Endothelial cell of umbilical vein (primary cell): ENCODE measurements around the gene MKRN1. TPM values are rescaled to one million over a fixed set of nuclear protein-coding genes. Genes with fewer than 3 reads are reported as not detected.
"Not testable (repeated sequence)": the region's sequence is repeated elsewhere in the genome, so short reads cannot be mapped to it uniquely, and the experiment has no call there.

Source experiments
- BruUV-seq: library from RNA; stranded (reverse); fragments of 400-500 nt; replicated peaks from 2 replicates; lab custom pipeline; 2021; lab: Mats Ljungman, UMichigan
- CTCF ChIA-PET: fragments of 300-600, 350-600 bp; sonication (Branson Sonifier 250); formaldehyde crosslinking; loops from one replicate; lab custom pipeline; 2021; ENCODE audit warnings: antibody characterized with exemption, inconsistent platforms; lab: Charles Lee
- POLR2A ChIA-PET: fragments of 300-600, 350-600 bp; sonication (Branson Sonifier 250); formaldehyde crosslinking; loops from one replicate; lab custom pipeline; 2021; ENCODE audit warnings: antibody characterized with exemption, inconsistent platforms; lab: Charles Lee
- DNase-seq: peaks from one replicate; pipeline ENCODE4 v3.0.0-alpha.2; 2011; ENCODE audit warnings: low read depth, low spot score
- FAIRE-seq: peaks from 2 replicates; lab custom pipeline; 2011; peaks lifted over from hg19 to GRCh38; lab: Jason Lieb, UNC
- H2AFZ ChIP-seq: 2 replicates; pipeline ENCODE4 v1.6.0; 2012; ENCODE audit warnings: low read depth, low read length, control low read depth, inconsistent platforms
- H3K27ac ChIP-seq: 2 replicates; pipeline ENCODE4 v1.5.1; 2011; ENCODE audit warnings: low read depth, mild to moderate bottlenecking, control low read depth, low read length, moderate library complexity; ENCODE audit not compliant: insufficient read depth
- H3K27me3 ChIP-seq, 2 experiments: 2 replicates each; pipeline versions ENCODE4 v1.6.0 to v1.6.1; 2011; ENCODE audit warnings: low read length in 2 of 2, mixed read lengths in 1 of 2; ENCODE audit not compliant: control insufficient read depth in 2 of 2, insufficient read depth in 2 of 2
- H3K36me3 ChIP-seq, 2 experiments: 2 replicates in 1 of 2; 3 replicates in 1 of 2; pipeline ENCODE4 v1.5.1; 2011; ENCODE audit warnings: low read length in 2 of 2, mild to moderate bottlenecking in 1 of 2, moderate library complexity in 1 of 2; ENCODE audit not compliant: control insufficient read depth in 2 of 2, insufficient read depth in 2 of 2; ENCODE audit errors: extremely low read depth in 1 of 2
- H3K4me1 ChIP-seq: 3 replicates; pipeline ENCODE4 v1.5.1; 2011; ENCODE audit warnings: mild to moderate bottlenecking, low read length; ENCODE audit not compliant: control insufficient read depth, insufficient read depth; ENCODE audit errors: extremely low read depth
- H3K4me2 ChIP-seq: 2 replicates; pipeline ENCODE4 v1.6.1; 2011; ENCODE audit warnings: low read length, control low read depth, mixed read lengths; ENCODE audit not compliant: insufficient read depth
- H3K4me3 ChIP-seq, 3 experiments: fragments of 200-600 bp in 1 of 3; sonication (generic), shearing (Covaris generic) in 1 of 3; replicated peaks in 1 of 3; 2 replicates each; pipeline ENCODE4 v1.5.1; 2011 to 2016; ENCODE audit warnings: control low read depth in 3 of 3, low read length in 3 of 3, mild to moderate bottlenecking in 2 of 3, inconsistent platforms in 1 of 3, low read depth in 1 of 3, moderate library complexity in 1 of 3; ENCODE audit not compliant: insufficient read depth in 1 of 3
- H3K79me2 ChIP-seq: 2 replicates; pipeline ENCODE4 v1.6.0; 2012; ENCODE audit warnings: low read length, inconsistent platforms; ENCODE audit not compliant: control insufficient read depth, insufficient read depth
- H3K9ac ChIP-seq: replicated peaks from 2 replicates; pipeline ENCODE3; 2011; ENCODE audit warnings: low read length, control low read depth; ENCODE audit not compliant: insufficient read depth; ENCODE audit errors: extremely low read depth
- H3K9me1 ChIP-seq: replicated peaks from 3 replicates; pipeline ENCODE4 v1.6.0; 2011; ENCODE audit warnings: mild to moderate bottlenecking, low read length; ENCODE audit not compliant: control insufficient read depth, insufficient read depth; ENCODE audit errors: extremely low read depth
- H3K9me3 ChIP-seq: replicated peaks from 2 replicates; pipeline ENCODE4 v1.5.1; 2012; ENCODE audit warnings: low read length, inconsistent platforms; ENCODE audit not compliant: control insufficient read depth, insufficient read depth
- H4K20me1 ChIP-seq: replicated peaks from 2 replicates; pipeline ENCODE3; 2011; ENCODE audit warnings: mild to moderate bottlenecking, low read length; ENCODE audit not compliant: control insufficient read depth, insufficient read depth; ENCODE audit errors: extremely low read depth
- EZH2 ChIP-seq: IDR thresholded peaks from 2 replicates; pipeline ENCODE4 v1.6.1; 2012; ENCODE audit warnings: borderline replicate concordance, low read depth, mild to moderate bottlenecking, moderate library complexity, low read length, inconsistent platforms; ENCODE audit not compliant: severe bottlenecking
- FOS ChIP-seq: IDR thresholded peaks from 2 replicates; pipeline ENCODE4 v1.6.1; 2011; ENCODE audit warnings: mild to moderate bottlenecking, low read length, moderate library complexity, borderline replicate concordance; ENCODE audit not compliant: insufficient read depth
- GATA2 ChIP-seq: IDR thresholded peaks from 2 replicates; pipeline ENCODE4 v1.7.0; 2011; ENCODE audit warnings: low read depth, mild to moderate bottlenecking, moderate library complexity, mixed read lengths, low read length; ENCODE audit not compliant: insufficient read length, insufficient read depth
- JUN ChIP-seq: IDR thresholded peaks from 2 replicates; pipeline ENCODE4 v1.6.1; 2011; ENCODE audit warnings: borderline replicate concordance, low read depth; ENCODE audit not compliant: insufficient read length, insufficient read depth
- MYC ChIP-seq: IDR thresholded peaks from one replicate; pipeline ENCODE4 v1.6.1; 2011; ENCODE audit warnings: mild to moderate bottlenecking, low read depth, low read length
- POLR2A ChIP-seq: IDR thresholded peaks from 2 replicates; pipeline ENCODE4 v1.6.1; 2012; ENCODE audit warnings: low read depth, mild to moderate bottlenecking, control low read depth, low read length
- POLR2AphosphoS5 ChIP-seq: IDR thresholded peaks from 2 replicates; pipeline ENCODE4 v1.6.1; 2012; ENCODE audit warnings: low read depth, mild to moderate bottlenecking, control low read depth, low read length, moderate library complexity; ENCODE audit not compliant: insufficient read depth
- dilution Hi-C: fragments of 300-500 bp; cut with MboI; formaldehyde crosslinking; loops from one replicate; pipeline ENCODE4 v1.15.0; 2019; ENCODE audit warnings: low sequenced_read_pairs; ENCODE audit not compliant: extremely low pct_ligation_motif_present
- intact Hi-C: fragments of 100-400 bp; cut with micrococcal nuclease; formaldehyde crosslinking; loops from one replicate; pipeline ENCODE4 v1.10.0; 2022
- polyA plus RNA-seq, 4 experiments: library from polyadenylated mRNA; depleted of rRNA in 3 of 4; stranded (reverse) in 3 of 4; unstranded in 1 of 4; fragments of >200 nt; gene quantifications; 2 replicates each; pipeline versions ENCODE4 v1.2.1 to v1.2.3, GENCODE V29; 2011 to 2012; ENCODE audit warnings: missing spikeins in 1 of 4
- total RNA-seq: library from RNA; stranded (reverse); gene quantifications from 2 replicates; pipeline ENCODE4 v1.2.3, GENCODE V29; 2021
- TF ChIP-seq, protein P1 (sequence below): IDR thresholded peaks from 2 replicates; pipeline ENCODE4 v1.6.1; 2011; ENCODE audit not compliant: insufficient read depth, insufficient read length
- TF ChIP-seq, protein P2 (sequence below), 2 donors: IDR thresholded peaks; 1 replicate in 1 of 2; 2 replicates in 1 of 2; pipeline ENCODE4 v1.5.1; 2011; ENCODE audit warnings: low read length in 2 of 2, mild to moderate bottlenecking in 2 of 2, moderate library complexity in 2 of 2, control low read depth in 1 of 2, inconsistent platforms in 1 of 2, low read depth in 1 of 2; ENCODE audit not compliant: insufficient read depth in 1 of 2; ENCODE audit errors: extremely low read depth in 1 of 2

Gene MKRN1
- total and polyA plus RNA-seq, 2 donors (not counting 3 experiments of a cell fraction or from before 2014, with no cell fraction given), result 24.9 to 52.2 TPM

DNA sequence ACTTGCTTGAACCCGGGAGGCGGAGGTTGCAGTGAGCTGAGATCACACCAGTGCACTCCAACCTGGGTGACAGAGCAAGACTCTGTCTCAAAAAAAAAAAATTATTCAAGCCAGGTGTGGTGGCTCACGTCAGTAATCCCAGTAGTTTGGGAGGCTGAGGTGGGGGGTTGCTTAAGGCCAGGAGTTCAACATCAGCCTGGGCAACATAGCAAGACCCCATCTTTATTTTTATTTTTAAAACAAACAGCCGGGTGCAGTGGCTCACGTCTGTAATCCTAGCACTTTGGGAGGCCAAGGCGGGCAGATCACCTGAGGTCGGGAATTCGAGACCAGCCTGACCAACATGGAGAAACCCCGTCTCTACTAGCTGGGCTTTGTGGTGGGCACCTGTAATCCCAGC lies 63.5 kb downstream of the MKRN1 start:
- POLR2A ChIA-PET, H3K36me3 ChIP-seq, intact Hi-C loops, H3K9ac ChIP-seq, H2AFZ ChIP-seq, H3K4me1 ChIP-seq, H3K27ac ChIP-seq, H3K4me2 ChIP-seq, H3K4me3 ChIP-seq, FAIRE-seq, H3K9me3 ChIP-seq, CTCF ChIA-PET, DNase-seq, H3K9me1 ChIP-seq, dilution Hi-C loops, H4K20me1 ChIP-seq, BruUV-seq, H3K79me2 ChIP-seq, H3K27me3 ChIP-seq: not testable (repeated sequence)

DNA sequence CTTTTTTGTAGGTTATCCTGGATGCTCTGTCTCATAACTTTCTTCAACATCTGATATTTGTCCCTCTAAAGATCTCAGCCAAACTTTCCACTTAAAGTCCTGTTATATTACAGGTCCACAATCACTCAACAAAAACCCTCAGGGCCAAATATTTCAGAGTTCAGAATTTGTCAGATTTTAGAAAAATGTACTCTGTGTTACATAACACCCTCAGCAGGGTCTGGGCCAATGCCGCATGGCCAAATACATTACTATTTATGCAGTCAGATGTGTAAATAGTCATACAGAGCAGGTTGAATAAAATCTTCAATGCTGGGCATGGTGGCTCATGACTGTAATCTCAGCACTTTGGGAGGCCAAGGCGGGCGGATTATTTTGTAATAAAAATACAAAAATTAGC lies 63.9 kb downstream of the MKRN1 start:
- H3K4me1 ChIP-seq, result no peaks in the 10 kb centered on the region
- no peaks in the 10 kb centered on the region for H3K9me3 ChIP-seq
- ChIA-PET CTCF (no interaction called here), POLR2A (no interaction called here)
- no peak for FAIRE-seq
- no peak overlapping the region for H3K27ac ChIP-seq
- intact Hi-C loops (no loop called here), dilution Hi-C loops (no loop called here)
- no peak overlapping the region for H3K9ac ChIP-seq
- H3K36me3 ChIP-seq, result no peaks in the 10 kb centered on the region
- H3K79me2 ChIP-seq, result no peaks in the 10 kb centered on the region
- TF ChIP-seq GATA2, result no peak
- TF ChIP-seq JUN, result no peak
- no peak for TF ChIP-seq FOS
- TF ChIP-seq, protein P1, sequence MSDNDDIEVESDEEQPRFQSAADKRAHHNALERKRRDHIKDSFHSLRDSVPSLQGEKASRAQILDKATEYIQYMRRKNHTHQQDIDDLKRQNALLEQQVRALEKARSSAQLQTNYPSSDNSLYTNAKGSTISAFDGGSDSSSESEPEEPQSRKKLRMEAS, result no peak
- no peak for TF ChIP-seq POLR2A
- TF ChIP-seq, protein P2, sequence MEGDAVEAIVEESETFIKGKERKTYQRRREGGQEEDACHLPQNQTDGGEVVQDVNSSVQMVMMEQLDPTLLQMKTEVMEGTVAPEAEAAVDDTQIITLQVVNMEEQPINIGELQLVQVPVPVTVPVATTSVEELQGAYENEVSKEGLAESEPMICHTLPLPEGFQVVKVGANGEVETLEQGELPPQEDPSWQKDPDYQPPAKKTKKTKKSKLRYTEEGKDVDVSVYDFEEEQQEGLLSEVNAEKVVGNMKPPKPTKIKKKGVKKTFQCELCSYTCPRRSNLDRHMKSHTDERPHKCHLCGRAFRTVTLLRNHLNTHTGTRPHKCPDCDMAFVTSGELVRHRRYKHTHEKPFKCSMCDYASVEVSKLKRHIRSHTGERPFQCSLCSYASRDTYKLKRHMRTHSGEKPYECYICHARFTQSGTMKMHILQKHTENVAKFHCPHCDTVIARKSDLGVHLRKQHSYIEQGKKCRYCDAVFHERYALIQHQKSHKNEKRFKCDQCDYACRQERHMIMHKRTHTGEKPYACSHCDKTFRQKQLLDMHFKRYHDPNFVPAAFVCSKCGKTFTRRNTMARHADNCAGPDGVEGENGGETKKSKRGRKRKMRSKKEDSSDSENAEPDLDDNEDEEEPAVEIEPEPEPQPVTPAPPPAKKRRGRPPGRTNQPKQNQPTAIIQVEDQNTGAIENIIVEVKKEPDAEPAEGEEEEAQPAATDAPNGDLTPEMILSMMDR (IDR thresholded peaks at IDR 0.05; ENCODE audit: extremely low read depth in 1 of 2, insufficient read depth in 1 of 2, low read depth in 1 of 2, low read length in 2 of 2), result no peak
- no peak for TF ChIP-seq MYC
- TF ChIP-seq EZH2, result no peak
- TF ChIP-seq POLR2AphosphoS5, result no peak
- H2AFZ ChIP-seq, result no peak overlapping the region
- no peak overlapping the region for H3K4me2 ChIP-seq
- peaks cover 0 to 2% of the 10 kb centered on the region in 2 experiments for H3K27me3 ChIP-seq
- no peak overlapping the region for H3K4me3 ChIP-seq
- BruUV-seq, result no TSS peak
- DNase-seq, result no peak
- no peaks in the 10 kb centered on the region for H3K9me1 ChIP-seq
- H4K20me1 ChIP-seq, result no peaks in the 10 kb centered on the region
